Lung (tissue), 12 donors: Measurements from ENCODE around the gene METTL26. TPM values are rescaled to one million over a fixed set of nuclear protein-coding genes. Genes with fewer than 3 reads are reported as not detected.

ENCODE experiments used
- ATAC-seq: fragments of 200-7000 bp; cut with Tn5 transposase; one replicate; pipeline ENCODE4 v1.9.1; 2020; ENCODE audit warnings: moderate number of reproducible peaks; ENCODE audit not compliant: insufficient read depth, low FRiP score
- DNase-seq, 3 donors: peaks; one replicate each; pipeline ENCODE4 v3.0.0-alpha.2; 2013 to 2017
- H3K27ac ChIP-seq, 2 donors: one replicate each; pipeline ENCODE4 v1.5.1; 2013; ENCODE audit warnings: mild to moderate bottlenecking in 2 of 2, moderate library complexity in 2 of 2, control low read depth in 1 of 2, inconsistent platforms in 1 of 2, low read depth in 1 of 2, low read length in 1 of 2
- H3K27me3 ChIP-seq, 3 donors: one replicate each; pipeline ENCODE4 v1.5.1; 2013; ENCODE audit warnings: low read length in 2 of 3; ENCODE audit not compliant: control insufficient read depth in 3 of 3, insufficient read depth in 3 of 3
- H3K36me3 ChIP-seq, 4 donors: one replicate each; pipeline ENCODE4 v1.5.1; 2013; ENCODE audit warnings: low read length in 4 of 4, mild to moderate bottlenecking in 1 of 4, moderate library complexity in 1 of 4; ENCODE audit not compliant: control insufficient read depth in 4 of 4, insufficient read depth in 4 of 4
- H3K4me1 ChIP-seq, 5 donors: one replicate each; pipeline ENCODE4 v1.5.1; 2013; ENCODE audit warnings: low read length in 5 of 5, mild to moderate bottlenecking in 2 of 5, moderate library complexity in 1 of 5; ENCODE audit not compliant: control insufficient read depth in 5 of 5, insufficient read depth in 5 of 5
- H3K4me3 ChIP-seq: one replicate; pipeline ENCODE4 v1.5.1; 2013; ENCODE audit warnings: mild to moderate bottlenecking, control low read depth, moderate library complexity
- H3K9ac ChIP-seq, 2 donors: one replicate each; pipeline ENCODE4 v1.5.1; 2013; ENCODE audit warnings: low read length in 2 of 2, control low read depth in 1 of 2; ENCODE audit not compliant: insufficient read depth in 1 of 2
- H3K9me3 ChIP-seq, 4 donors: one replicate each; pipeline ENCODE4 v1.5.1; 2013; ENCODE audit warnings: low read length in 3 of 4, mild to moderate bottlenecking in 1 of 4, moderate library complexity in 1 of 4; ENCODE audit not compliant: control insufficient read depth in 4 of 4, insufficient read depth in 3 of 4
- CTCF ChIP-seq: IDR thresholded peaks from 2 replicates; pipeline ENCODE4 v1.5.1; 2012; ENCODE audit warnings: mild to moderate bottlenecking; ENCODE audit errors: control extremely low read depth, extremely low read depth
- WGBS, 2 donors: extraction: QIAGEN DNeasy Blood & Tissue Kit; methylation state at CpG; one replicate each; pipeline ENCODE4 v1.1.7; 2013; 5-methylcytosine and 5-hydroxymethylcytosine counted together
- polyA plus RNA-seq, 2 donors: library from polyadenylated mRNA; stranded (reverse); fragments of 200-250 nt; gene quantifications; one replicate each; pipeline ENCODE4 v1.2.1, GENCODE V29; 2013
- total RNA-seq, 2 donors: library from RNA; depleted of rRNA in 1 of 2; stranded (reverse); fragments of >200 nt in 1 of 2; gene quantifications; one replicate each; pipeline ENCODE4 v1.2.1, GENCODE V29; 2014 to 2021
- donor health status: control.
- donor health status: control.
- donor health status: Bipolar disorder and iron deficiency.
- donor health status: healthy.
- donor health status: DM: yes; HTN: yes; CAD: no.

The METTL26 gene
- total and polyA plus RNA-seq, 4 donors: 36.1 to 200 (median 114) TPM

- no peak for DNase-seq
- 77 to 79% methylated on average over 26 to 28 of the region's 28 CpGs for WGBS, 2 donors
- TF ChIP-seq CTCF: no peak
- Histone ChIP-seq H3K4me1 (peaks cover 4 to 35% (median 25%) of the 10 kb centered on the region in 5 donors), H3K27ac (no peak overlapping the region), H3K4me3 (no peak overlapping the region), H3K36me3 (peaks cover 3 to 28% (median 17%) of the 10 kb centered on the region in 4 donors), H3K9ac (no peak overlapping the region), H3K27me3 (no peaks in the 10 kb centered on the region), H3K9me3 (no peaks in the 10 kb centered on the region)
- no peak for ATAC-seq
Measured at GRCh38 chr16:681746-682427, 45.8 kb upstream of the METTL26 start.

- H3K36me3 ChIP-seq: peaks cover 3 to 21% (median 16%) of the 10 kb centered on the region in 4 donors
- 45 to 51% methylated on average over 44 of the region's 44 CpGs for WGBS, 2 donors
- H3K4me1 ChIP-seq: peaks cover 4 to 35% (median 25%) of the 10 kb centered on the region in 5 donors
Measured at GRCh38 chr16:680967-681745, 45.1 kb upstream of the METTL26 start.

GRCh38 chr16:680625-680945 is 44.5 kb upstream of the METTL26 start:
- no peak for TF ChIP-seq CTCF
- Histone ChIP-seq H3K4me1 (peaks cover 4 to 37% (median 25%) of the 10 kb centered on the region in 5 donors), H3K27ac (peak overlapping the region; percentile 83 to 94), H3K9me3 (no peaks in the 10 kb centered on the region), H3K27me3 (no peaks in the 10 kb centered on the region), H3K9ac (no peak overlapping the region), H3K4me3 (peak overlapping the region; percentile 84), H3K36me3 (peaks cover 3 to 19% (median 15%) of the 10 kb centered on the region in 4 donors)
- ATAC-seq (no peak), DNase-seq (no peak)
- 0% methylated on average over 20 to 38 of the region's 38 CpGs for WGBS, 2 donors

More at GRCh38 chr16:680967-681745, 45.1 kb upstream of the METTL26 start:
- Histone ChIP-seq H3K9me3 (no peaks in the 10 kb centered on the region), H3K4me3 (peak overlapping the region; percentile 84), H3K27ac (peak overlapping the region; percentile 83 to 94), H3K9ac (no peak overlapping the region), H3K27me3 (no peaks in the 10 kb centered on the region)
- DNase-seq: no peak
- no peak for TF ChIP-seq CTCF
- ATAC-seq: no peak
